ENCODE results near the gene TMEM132D. TPM values are rescaled to one million over a fixed set of nuclear protein-coding genes. Genes with fewer than 3 reads are reported as not detected.

The TMEM132D gene
- total and polyA plus RNA-seq, 2 donors (not counting 3 experiments of a cell fraction or from before 2014, with no cell fraction given): not detected

- no TSS peak for BruUV-seq (replicated peaks)
- Histone ChIP-seq H3K9me1 (replicated peaks; ENCODE audit: control insufficient read depth, extremely low read depth, insufficient read depth, low read length) (no peaks in the 10 kb centered on the region), H4K20me1 (replicated peaks; ENCODE audit: control insufficient read depth, extremely low read depth, insufficient read depth, low read length) (no peaks in the 10 kb centered on the region), H3K27me3 (ENCODE audit: control insufficient read depth in 2 of 2, insufficient read depth in 2 of 2, low read length in 2 of 2) (no peaks in the 10 kb centered on the region), H3K9ac (replicated peaks; ENCODE audit: extremely low read depth, insufficient read depth, low read length) (no peak overlapping the region), H3K4me1 (ENCODE audit: control insufficient read depth, extremely low read depth, insufficient read depth, low read length) (no peaks in the 10 kb centered on the region), H3K9me3 (replicated peaks; ENCODE audit: control insufficient read depth, insufficient read depth, low read length) (peaks cover 2% of the 10 kb centered on the region), H3K4me2 (ENCODE audit: insufficient read depth, low read length) (no peak overlapping the region), H2AFZ (ENCODE audit: low read depth, low read length) (no peak overlapping the region), H3K36me3 (ENCODE audit: control insufficient read depth in 2 of 2, extremely low read depth in 1 of 2, insufficient read depth in 2 of 2, low read length in 2 of 2) (no peaks in the 10 kb centered on the region), H3K79me2 (ENCODE audit: control insufficient read depth, insufficient read depth, low read length) (no peaks in the 10 kb centered on the region), H3K27ac (ENCODE audit: insufficient read depth, low read depth, low read length) (no peak overlapping the region), H3K4me3 (replicated peaks in 1 of 3; ENCODE audit: insufficient read depth in 1 of 3, low read depth in 1 of 3, low read length in 3 of 3) (no peak overlapping the region)
- dilution Hi-C loops (cut with MboI; ENCODE audit: extremely low pct_ligation_motif_present, low sequenced_read_pairs) (no loop called here), intact Hi-C loops (cut with micrococcal nuclease) (no loop called here)
- FAIRE-seq (no peak), DNase-seq (ENCODE audit: low read depth, low spot score) (no peak)
- POLR2A ChIA-PET: no interaction called here
- TF ChIP-seq MAX (IDR thresholded peaks at IDR 0.05; ENCODE audit: insufficient read depth, insufficient read length) (no peak), POLR2AphosphoS5 (IDR thresholded peaks at IDR 0.05; ENCODE audit: insufficient read depth, low read depth, low read length) (no peak), JUN (IDR thresholded peaks at IDR 0.05; ENCODE audit: borderline replicate concordance, insufficient read depth, insufficient read length, low read depth) (no peak), GATA2 (IDR thresholded peaks at IDR 0.05; ENCODE audit: insufficient read depth, insufficient read length, low read depth, low read length) (no peak), EZH2 (IDR thresholded peaks at IDR 0.05; ENCODE audit: borderline replicate concordance, low read depth, low read length, severe bottlenecking) (no peak), CTCF (IDR thresholded peaks at IDR 0.05; ENCODE audit: extremely low read depth in 1 of 2, insufficient read depth in 1 of 2, low read depth in 1 of 2, low read length in 2 of 2) (no peak), MYC (IDR thresholded peaks at IDR 0.05; ENCODE audit: low read depth, low read length) (no peak), POLR2A (IDR thresholded peaks at IDR 0.05; ENCODE audit: low read depth, low read length) (no peak)
- CTCF ChIA-PET: no interaction called here
Measured at GRCh38 chr12:129870796-129871195, 33.0 kb downstream of the TMEM132D start.
